Right atrium auricular region (tissue), 2 donors: ENCODE measurements around the gene PARP1. TPM values are rescaled to one million over a fixed set of nuclear protein-coding genes. Genes with fewer than 3 reads are reported as not detected.
A peak's percentile ranks its signal among the peaks of the same experiment; 100 is the strongest.

Source experiments
- DNase-seq: peaks from one replicate; pipeline ENCODE4 v3.0.0-alpha.2; 2019; ENCODE audit warnings: low spot score
- H3K27ac ChIP-seq, 2 donors: fragments of 200-600 bp; sonication (generic); 1 replicate in 1 of 2; 2 replicates in 1 of 2; pipeline ENCODE4 v1.5.1; 2016 to 2019
- H3K27me3 ChIP-seq, 2 donors: fragments of 200-600 bp; sonication (generic); one replicate each; pipeline versions ENCODE4 v1.5.1 to v1.6.0; 2017 to 2019
- H3K36me3 ChIP-seq: fragments of 200-600 bp; sonication (generic); one replicate; pipeline ENCODE4 v1.5.1; 2016
- H3K4me1 ChIP-seq, 2 donors: fragments of 200-600 bp; sonication (generic); one replicate each; pipeline versions ENCODE4 v1.5.1 to v1.6.0; 2017 to 2019
- H3K4me3 ChIP-seq, 2 donors: fragments of 200-600 bp; sonication (generic); 1 replicate in 1 of 2; 2 replicates in 1 of 2; pipeline ENCODE4 v1.5.1; 2017 to 2019; ENCODE audit warnings: mild to moderate bottlenecking in 1 of 2, moderate library complexity in 1 of 2
- H3K9me3 ChIP-seq, 2 donors: fragments of 200-600 bp; sonication (generic); one replicate each; pipeline ENCODE4 v1.5.1; 2019
- total RNA-seq, 2 donors: library from RNA; depleted of rRNA; stranded (reverse); fragments of >200 nt; gene quantifications; one replicate each; pipeline ENCODE4 v1.1.0, GENCODE V29; 2016
- TF ChIP-seq, protein P1 (sequence below), 2 donors: fragments of 200-600 bp; sonication (generic); IDR thresholded peaks; one replicate each; pipeline ENCODE4 v1.5.1; 2019; ENCODE audit warnings: antibody characterized with exemption in 2 of 2

The PARP1 gene
- total RNA-seq, result 10 to 100 TPM; 68.0 to 70.6 TPM

GRCh38 chr1:226407497-226408284 lies at the start of gene PARP1:
Gene PARP1, minus strand, starts transcription at chr1:226408093. Its CDS starts 164 bp downstream, at chr1:226407929.
- peaks cover 0 to 39% of the 10 kb centered on the region in 2 donors for H3K4me1 ChIP-seq
- DNase-seq, result peak; percentile 92
- no peaks in the 10 kb centered on the region for H3K9me3 ChIP-seq
- H3K27me3 ChIP-seq, result no peaks in the 10 kb centered on the region
- peak within 1 kb of the TSS; percentile 75 to 86 for H3K27ac ChIP-seq
- H3K36me3 ChIP-seq, result no peaks in the 10 kb centered on the region
- peak within 1 kb of the TSS; percentile 80 to 83 for H3K4me3 ChIP-seq
- TF ChIP-seq, protein P1, sequence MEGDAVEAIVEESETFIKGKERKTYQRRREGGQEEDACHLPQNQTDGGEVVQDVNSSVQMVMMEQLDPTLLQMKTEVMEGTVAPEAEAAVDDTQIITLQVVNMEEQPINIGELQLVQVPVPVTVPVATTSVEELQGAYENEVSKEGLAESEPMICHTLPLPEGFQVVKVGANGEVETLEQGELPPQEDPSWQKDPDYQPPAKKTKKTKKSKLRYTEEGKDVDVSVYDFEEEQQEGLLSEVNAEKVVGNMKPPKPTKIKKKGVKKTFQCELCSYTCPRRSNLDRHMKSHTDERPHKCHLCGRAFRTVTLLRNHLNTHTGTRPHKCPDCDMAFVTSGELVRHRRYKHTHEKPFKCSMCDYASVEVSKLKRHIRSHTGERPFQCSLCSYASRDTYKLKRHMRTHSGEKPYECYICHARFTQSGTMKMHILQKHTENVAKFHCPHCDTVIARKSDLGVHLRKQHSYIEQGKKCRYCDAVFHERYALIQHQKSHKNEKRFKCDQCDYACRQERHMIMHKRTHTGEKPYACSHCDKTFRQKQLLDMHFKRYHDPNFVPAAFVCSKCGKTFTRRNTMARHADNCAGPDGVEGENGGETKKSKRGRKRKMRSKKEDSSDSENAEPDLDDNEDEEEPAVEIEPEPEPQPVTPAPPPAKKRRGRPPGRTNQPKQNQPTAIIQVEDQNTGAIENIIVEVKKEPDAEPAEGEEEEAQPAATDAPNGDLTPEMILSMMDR (IDR thresholded peaks at IDR 0.05), result peak; percentile 92 to 96

GRCh38 chr1:226457307-226457712 lies 49.4 kb upstream of the PARP1 start:
- TF ChIP-seq, protein P1 (IDR thresholded peaks at IDR 0.05), result no peak
- Histone ChIP-seq H3K4me1 (no peaks in the 10 kb centered on the region), H3K27ac (no peak overlapping the region), H3K4me3 (no peak overlapping the region), H3K9me3 (peaks cover 0 to 5% of the 10 kb centered on the region in 2 donors), H3K27me3 (no peaks in the 10 kb centered on the region), H3K36me3 (no peaks in the 10 kb centered on the region)
- no peak for DNase-seq

- no peak for DNase-seq
- Histone ChIP-seq H3K36me3 (no peaks in the 10 kb centered on the region), H3K4me1 (no peaks in the 10 kb centered on the region), H3K9me3 (no peaks in the 10 kb centered on the region), H3K27ac (no peak overlapping the region), H3K4me3 (no peak overlapping the region), H3K27me3 (no peaks in the 10 kb centered on the region)
- TF ChIP-seq, protein P1 (IDR thresholded peaks at IDR 0.05), result no peak
Observed at GRCh38 chr1:226455843-226456242, 48.0 kb upstream of the PARP1 start.

DNA sequence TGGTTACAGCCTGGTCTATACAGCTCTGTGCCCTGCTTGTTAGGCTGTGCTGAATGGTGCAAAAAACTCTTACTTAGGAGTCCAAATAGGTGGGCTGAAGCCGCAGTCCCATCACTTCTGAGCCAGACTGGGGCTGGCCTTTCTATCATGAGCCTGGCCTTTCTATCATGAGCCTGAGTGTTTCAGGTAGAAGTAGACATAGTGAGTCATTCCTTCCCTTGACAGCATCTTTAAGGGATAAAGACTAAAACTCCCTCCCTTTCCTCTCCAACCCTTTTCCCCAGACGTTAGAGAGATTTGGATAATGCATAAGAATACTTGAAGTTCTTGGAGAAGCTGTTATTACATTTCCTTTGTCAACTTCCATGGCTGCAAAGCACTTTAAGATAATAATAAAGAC lies 46.5 kb upstream of the PARP1 start:
- DNase-seq, result no peak
- Histone ChIP-seq H3K36me3 (no peaks in the 10 kb centered on the region), H3K27ac (no peak overlapping the region), H3K9me3 (no peaks in the 10 kb centered on the region), H3K27me3 (no peaks in the 10 kb centered on the region), H3K4me1 (no peaks in the 10 kb centered on the region), H3K4me3 (no peak overlapping the region)
- TF ChIP-seq, protein P1 (IDR thresholded peaks at IDR 0.05), result no peak

GRCh38 chr1:226453015-226453704 lies 45.3 kb upstream of the PARP1 start:
- H3K27ac ChIP-seq, result no peak overlapping the region
- TF ChIP-seq, protein P1 (IDR thresholded peaks at IDR 0.05), result no peak
- no peaks in the 10 kb centered on the region for H3K27me3 ChIP-seq
- no peak overlapping the region for H3K4me3 ChIP-seq
- no peaks in the 10 kb centered on the region for H3K36me3 ChIP-seq
- DNase-seq, result no peak
- H3K9me3 ChIP-seq, result no peaks in the 10 kb centered on the region
- no peaks in the 10 kb centered on the region for H3K4me1 ChIP-seq
